HepG2 (cell line): Measurements from ENCODE around the gene MED10. TPM values are rescaled to one million over a fixed set of nuclear protein-coding genes. Genes with fewer than 3 reads are reported as not detected.

Experiments used
- ATAC-seq: fragments of 200-7000 bp; cut with Tn5 transposase; 3 replicates; pipeline ENCODE4 v1.9.1; 2020; ENCODE audit warnings: mild to moderate bottlenecking, moderate library complexity
- BruUV-seq: library from RNA; stranded (reverse); fragments of 400-500 nt; replicated peaks from 2 replicates; lab custom pipeline; 2021; lab: Mats Ljungman, UMichigan
- CTCF ChIA-PET: fragments of 300-600 bp; formaldehyde crosslinking; extraction: SDS; loops from one replicate; lab custom pipeline; 2021; ENCODE audit warnings: low total read pairs, inconsistent platforms, low intra/inter-chr PET ratio; lab: Yijun Ruan, JAX
- POLR2A ChIA-PET: fragments of 350-600 bp; sonication (Branson Sonifier 250); formaldehyde crosslinking; loops from one replicate; lab custom pipeline; 2020; ENCODE audit warnings: antibody characterized with exemption, inconsistent platforms; lab: Yijun Ruan, JAX
- DNase-seq: peaks from one replicate; pipeline ENCODE4 v3.0.0-alpha.2; 2015; ENCODE audit warnings: low spot score
- FAIRE-seq: peaks from 3 replicates; lab custom pipeline; 2011; peaks lifted over from hg19 to GRCh38; lab: Jason Lieb, UNC
- H2AFZ ChIP-seq: one replicate; pipeline ENCODE4 v1.6.1; 2011; ENCODE audit warnings: low read length, inconsistent platforms
- H3K27ac ChIP-seq: fragments of 300-600 bp; 3 replicates; pipeline ENCODE4 v1.8.0; 2011; ENCODE audit warnings: mixed run types, mild to moderate bottlenecking, mixed read lengths, low read length, inconsistent platforms; ENCODE audit not compliant: insufficient read depth; ENCODE audit errors: extremely low read length
- H3K27me3 ChIP-seq, 2 experiments: fragments of 200-600 bp in 1 of 2; 2 replicates in 1 of 2; 3 replicates in 1 of 2; pipeline versions ENCODE4 v1.6.0 to v1.8.0; 2011; ENCODE audit warnings: low read length in 2 of 2, mild to moderate bottlenecking in 2 of 2, moderate library complexity in 2 of 2, inconsistent platforms in 1 of 2; ENCODE audit not compliant: insufficient read depth in 2 of 2, control insufficient read depth in 1 of 2
- H3K36me3 ChIP-seq, 2 experiments: fragments of 200-600 bp in 1 of 2; replicated peaks in 1 of 2; 2 replicates in 1 of 2; 3 replicates in 1 of 2; pipeline versions ENCODE4 v1.5.1 to v1.8.0; 2011; ENCODE audit warnings: low read length in 2 of 2, inconsistent platforms in 1 of 2; ENCODE audit not compliant: insufficient read depth in 2 of 2, control insufficient read depth in 1 of 2
- H3K4me1 ChIP-seq: 2 replicates; pipeline ENCODE4 v1.5.1; 2012; ENCODE audit warnings: low read length, inconsistent platforms; ENCODE audit not compliant: insufficient read depth
- H3K4me2 ChIP-seq: 2 replicates; pipeline ENCODE4 v1.6.0; 2011; ENCODE audit warnings: low read depth, low read length, inconsistent platforms
- H3K4me3 ChIP-seq, 3 experiments: fragments of 200-600 bp in 1 of 3; sonication (generic), shearing (Covaris generic) in 1 of 3; replicated peaks in 1 of 3; 2 replicates each; pipeline ENCODE4 v1.5.1; 2011 to 2016; ENCODE audit warnings: low read length in 3 of 3, inconsistent platforms in 2 of 3, low read depth in 2 of 3, mild to moderate bottlenecking in 2 of 3, control low read depth in 1 of 3, mixed read lengths in 1 of 3; ENCODE audit not compliant: insufficient read depth in 1 of 3
- H3K79me2 ChIP-seq: one replicate; pipeline ENCODE4 v1.6.1; 2011; ENCODE audit warnings: low read length, inconsistent platforms; ENCODE audit not compliant: insufficient read depth
- H3K9ac ChIP-seq: 2 replicates; pipeline ENCODE4 v1.6.0; 2011; ENCODE audit warnings: mild to moderate bottlenecking, low read depth, low read length, inconsistent platforms; ENCODE audit not compliant: insufficient read depth
- H3K9me3 ChIP-seq: 2 replicates; pipeline ENCODE4 v1.5.1; 2012; ENCODE audit warnings: mild to moderate bottlenecking, low read length
- H4K20me1 ChIP-seq: 2 replicates; pipeline ENCODE4 v1.6.0; 2011; ENCODE audit warnings: inconsistent platforms, mild to moderate bottlenecking, low read length, moderate library complexity; ENCODE audit not compliant: insufficient read depth
- ARID2 ChIP-seq: sonication (generic); formaldehyde crosslinking; IDR thresholded peaks from 2 replicates; pipeline ENCODE4 v1.8.1; 2022; ENCODE audit warnings: mild to moderate bottlenecking, missing genetic modification reagents, borderline replicate concordance
- ATF7 ChIP-seq, 2 experiments: fragments of 450-650 bp in 1 of 2; sonication (generic) in 1 of 2; formaldehyde crosslinking in 1 of 2; IDR thresholded peaks; 2 replicates each; pipeline versions ENCODE4 v1.4.0 to v1.6.1; 2016 to 2020; ENCODE audit warnings: antibody characterized with exemption in 1 of 2, mild to moderate bottlenecking in 1 of 2, missing genetic modification reagents in 1 of 2
- CEBPB ChIP-seq: IDR thresholded peaks from 2 replicates; pipeline ENCODE4 v1.6.1; 2011; ENCODE audit warnings: low read depth, low read length, improper control_type of control experiment, borderline replicate concordance
- CHD4 ChIP-seq: fragments of 200-600 bp; sonication (generic); IDR thresholded peaks from 2 replicates; pipeline ENCODE4 v1.7.0; 2017; ENCODE audit warnings: mild to moderate bottlenecking, low read length, borderline replicate concordance
- ZBTB8A ChIP-seq: sonication (generic); formaldehyde crosslinking; IDR thresholded peaks from 2 replicates; pipeline ENCODE4 v1.4.0; 2020; ENCODE audit warnings: mild to moderate bottlenecking, low read depth, missing genetic modification reagents, borderline replicate concordance
- ZNF484 ChIP-seq: sonication (generic); formaldehyde crosslinking; IDR thresholded peaks from 2 replicates; pipeline ENCODE4 v1.5.1; 2020; ENCODE audit warnings: mild to moderate bottlenecking, low read depth, missing genetic modification reagents, borderline replicate concordance
- ZNF564 ChIP-seq: sonication (generic); formaldehyde crosslinking; IDR thresholded peaks from 2 replicates; pipeline ENCODE4 v1.8.1; 2023; ENCODE audit warnings: mild to moderate bottlenecking, missing genetic modification reagents
- ZNF781 ChIP-seq: sonication (generic); formaldehyde crosslinking; IDR thresholded peaks from 2 replicates; pipeline ENCODE4 v1.5.1; 2020; ENCODE audit warnings: borderline replicate concordance, mild to moderate bottlenecking, missing genetic modification reagents; ENCODE audit errors: not compliant biosample characterization
- WGBS: methylation state at CpG from one replicate; pipeline ENCODE4 v1.1.6; 2017; ENCODE audit warnings: low lambda C conversion rate; 5-methylcytosine and 5-hydroxymethylcytosine counted together
- in situ Hi-C: cut with HindIII; loops from 2 replicates; pipeline ENCODE4 v1.10.0; 2017; ENCODE audit warnings: low pct_unique_long_range_greater_than_20kb; ENCODE audit not compliant: extremely low pct_ligation_motif_present
- intact Hi-C: fragments of 100-400 bp; cut with micrococcal nuclease; formaldehyde crosslinking; loops from one replicate; pipeline ENCODE4 v1.10.0; 2022; ENCODE audit not compliant: unreplicated experiment
- polyA plus RNA-seq, 8 experiments: library from polyadenylated mRNA; depleted of rRNA in 3 of 8; stranded (reverse) in 7 of 8; unstranded in 1 of 8; fragments of >200 nt; fragmentation: Illumina TruSeq in 4 of 8; extraction: Trizol in 4 of 8; gene quantifications; 2 replicates each; pipeline versions ENCODE4 v1.2.1 to v1.2.3, GENCODE V29; 2011 to 2016; ENCODE audit warnings: low read depth in 4 of 8, missing spikeins in 1 of 8, mixed read lengths in 1 of 8; ENCODE audit not compliant: insufficient read depth in 1 of 8
- total RNA-seq, 5 experiments: library from RNA; depleted of rRNA; stranded (reverse); fragments of >200 nt; fragmentation: Illumina TruSeq; extraction: Trizol; gene quantifications; 2 replicates each; pipeline ENCODE4 v1.2.3, GENCODE V29; 2016; ENCODE audit warnings: low read depth in 1 of 5
- TF ChIP-seq, protein P1 (sequence below): IDR thresholded peaks from 2 replicates; pipeline ENCODE4 v1.6.1; 2016; ENCODE audit warnings: low read depth, borderline replicate concordance
- TF ChIP-seq, protein P2 (sequence below): sonication (generic); formaldehyde crosslinking; IDR thresholded peaks from 2 replicates; pipeline ENCODE4 v1.8.0; 2022; ENCODE audit warnings: mild to moderate bottlenecking, missing genetic modification reagents
- TF ChIP-seq, protein P3 (sequence below): sonication (generic); formaldehyde crosslinking; IDR thresholded peaks from 2 replicates; pipeline ENCODE4 v1.4.0; 2020; ENCODE audit warnings: missing genetic modification reagents
- TF ChIP-seq, protein P4 (sequence below): sonication (generic); formaldehyde crosslinking; IDR thresholded peaks from 2 replicates; pipeline ENCODE4 v1.4.0; 2020; ENCODE audit warnings: missing genetic modification reagents
- TF ChIP-seq, protein P5 (sequence below), 2 experiments: fragments of 450-650 bp in 1 of 2; sonication (generic) in 1 of 2; formaldehyde crosslinking; IDR thresholded peaks; 2 replicates each; pipeline versions ENCODE4 v1.5.0 to v1.8.0; 2020 to 2022; ENCODE audit warnings: mild to moderate bottlenecking in 1 of 2, missing genetic modification reagents in 1 of 2

The MED10 gene
- total and polyA plus RNA-seq, 2 of the 13 experiments (the other 11 are each of a cell fraction or from before 2014, with no cell fraction given), result 11.2 to 23.7 TPM

DNA sequence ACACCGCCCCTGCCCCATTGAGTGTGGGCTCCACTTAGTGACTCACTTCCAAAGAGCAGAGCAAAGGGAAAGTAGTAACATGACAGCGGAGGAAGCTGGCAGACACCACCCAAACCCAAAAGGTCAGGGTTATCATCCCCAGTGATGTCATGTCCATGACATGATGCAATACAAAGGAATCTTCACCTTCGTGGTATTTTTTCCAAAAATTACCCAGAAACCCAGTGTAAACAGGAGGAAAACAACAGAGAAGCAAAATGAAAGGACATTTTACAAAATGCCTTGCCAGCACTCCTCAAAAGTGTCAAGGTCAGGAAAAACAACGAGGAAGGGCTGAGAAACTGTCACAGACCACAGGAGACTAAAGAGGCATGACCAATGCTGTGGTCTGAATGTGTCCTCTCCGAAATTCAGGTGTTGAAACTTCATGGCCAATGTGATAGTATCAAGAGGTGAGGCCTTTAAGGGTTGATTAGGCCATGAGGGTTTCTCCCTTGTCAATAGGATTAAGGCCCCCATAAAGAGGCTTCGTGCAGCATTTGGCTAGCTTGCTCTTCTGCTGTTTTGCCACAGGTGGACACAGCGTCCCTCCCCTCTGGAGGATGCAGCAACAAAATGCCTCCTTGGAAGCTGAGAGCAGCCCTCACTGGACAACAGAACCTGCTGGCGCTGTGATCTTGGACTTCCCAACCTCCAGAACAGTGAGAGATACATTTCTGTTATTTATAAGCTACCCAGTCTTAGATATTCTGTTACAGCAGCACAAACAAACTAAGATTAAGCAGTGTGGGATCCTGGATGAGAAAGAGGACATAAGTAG is 30.5 kb upstream of the MED10 start:
- H3K4me2 ChIP-seq, result no peak overlapping the region
- in situ Hi-C loops (no loop called here), intact Hi-C loops (no loop called here)

DNA sequence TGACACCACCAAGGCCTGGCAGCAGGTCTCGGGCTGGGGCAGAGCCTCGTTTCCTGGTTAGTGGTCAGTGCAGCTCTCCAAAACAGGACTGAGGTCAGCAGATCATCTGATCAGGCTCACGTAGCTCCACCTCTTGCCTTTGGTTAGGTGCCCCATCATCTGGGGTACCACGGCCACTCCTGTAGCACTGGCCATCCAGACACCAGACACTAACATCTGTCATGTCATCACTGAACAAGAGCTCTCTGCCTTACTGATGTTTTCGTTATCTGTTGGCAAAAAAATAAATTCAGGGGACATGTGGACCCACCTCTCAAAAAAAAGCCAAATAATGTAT is 29.9 kb upstream of the MED10 start:
- TF ChIP-seq, protein P1, sequence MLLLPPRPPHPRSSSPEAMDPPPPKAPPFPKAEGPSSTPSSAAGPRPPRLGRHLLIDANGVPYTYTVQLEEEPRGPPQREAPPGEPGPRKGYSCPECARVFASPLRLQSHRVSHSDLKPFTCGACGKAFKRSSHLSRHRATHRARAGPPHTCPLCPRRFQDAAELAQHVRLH, result no peak
- TF ChIP-seq ZNF484 (CRISPR knock-in tag), result no peak
- TF ChIP-seq ZNF781 (CRISPR knock-in tag), result no peak
- TF ChIP-seq, protein P2, sequence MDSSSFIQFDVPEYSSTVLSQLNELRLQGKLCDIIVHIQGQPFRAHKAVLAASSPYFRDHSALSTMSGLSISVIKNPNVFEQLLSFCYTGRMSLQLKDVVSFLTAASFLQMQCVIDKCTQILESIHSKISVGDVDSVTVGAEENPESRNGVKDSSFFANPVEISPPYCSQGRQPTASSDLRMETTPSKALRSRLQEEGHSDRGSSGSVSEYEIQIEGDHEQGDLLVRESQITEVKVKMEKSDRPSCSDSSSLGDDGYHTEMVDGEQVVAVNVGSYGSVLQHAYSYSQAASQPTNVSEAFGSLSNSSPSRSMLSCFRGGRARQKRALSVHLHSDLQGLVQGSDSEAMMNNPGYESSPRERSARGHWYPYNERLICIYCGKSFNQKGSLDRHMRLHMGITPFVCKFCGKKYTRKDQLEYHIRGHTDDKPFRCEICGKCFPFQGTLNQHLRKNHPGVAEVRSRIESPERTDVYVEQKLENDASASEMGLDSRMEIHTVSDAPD (CRISPR knock-in tag), result no peak
- TF ChIP-seq ARID2 (CRISPR knock-in tag), result no peak
- TF ChIP-seq, protein P3, sequence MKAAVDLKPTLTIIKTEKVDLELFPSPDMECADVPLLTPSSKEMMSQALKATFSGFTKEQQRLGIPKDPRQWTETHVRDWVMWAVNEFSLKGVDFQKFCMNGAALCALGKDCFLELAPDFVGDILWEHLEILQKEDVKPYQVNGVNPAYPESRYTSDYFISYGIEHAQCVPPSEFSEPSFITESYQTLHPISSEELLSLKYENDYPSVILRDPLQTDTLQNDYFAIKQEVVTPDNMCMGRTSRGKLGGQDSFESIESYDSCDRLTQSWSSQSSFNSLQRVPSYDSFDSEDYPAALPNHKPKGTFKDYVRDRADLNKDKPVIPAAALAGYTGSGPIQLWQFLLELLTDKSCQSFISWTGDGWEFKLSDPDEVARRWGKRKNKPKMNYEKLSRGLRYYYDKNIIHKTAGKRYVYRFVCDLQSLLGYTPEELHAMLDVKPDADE (CRISPR knock-in tag), result no peak
- TF ChIP-seq, protein P4, sequence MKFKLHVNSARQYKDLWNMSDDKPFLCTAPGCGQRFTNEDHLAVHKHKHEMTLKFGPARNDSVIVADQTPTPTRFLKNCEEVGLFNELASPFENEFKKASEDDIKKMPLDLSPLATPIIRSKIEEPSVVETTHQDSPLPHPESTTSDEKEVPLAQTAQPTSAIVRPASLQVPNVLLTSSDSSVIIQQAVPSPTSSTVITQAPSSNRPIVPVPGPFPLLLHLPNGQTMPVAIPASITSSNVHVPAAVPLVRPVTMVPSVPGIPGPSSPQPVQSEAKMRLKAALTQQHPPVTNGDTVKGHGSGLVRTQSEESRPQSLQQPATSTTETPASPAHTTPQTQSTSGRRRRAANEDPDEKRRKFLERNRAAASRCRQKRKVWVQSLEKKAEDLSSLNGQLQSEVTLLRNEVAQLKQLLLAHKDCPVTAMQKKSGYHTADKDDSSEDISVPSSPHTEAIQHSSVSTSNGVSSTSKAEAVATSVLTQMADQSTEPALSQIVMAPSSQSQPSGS (CRISPR knock-in tag), result no peak
- H4K20me1 ChIP-seq, result no peaks in the 10 kb centered on the region
- no peak for ATAC-seq
- no peak overlapping the region for H3K27ac ChIP-seq
- intact Hi-C loops (no loop called here), in situ Hi-C loops (no loop called here)
- H3K79me2 ChIP-seq, result no peaks in the 10 kb centered on the region
- H2AFZ ChIP-seq, result no peak overlapping the region
- H3K4me3 ChIP-seq, result no peak overlapping the region
- WGBS, result 2% methylated on average over 5 of the region's 5 CpGs
- no peaks in the 10 kb centered on the region for H3K4me1 ChIP-seq
- no TSS peak for BruUV-seq
- DNase-seq, result no peak
- H3K9ac ChIP-seq, result no peak overlapping the region
- ChIA-PET CTCF (no interaction called here), POLR2A (no interaction called here)
- FAIRE-seq, result no peak
- no peaks in the 10 kb centered on the region for H3K9me3 ChIP-seq
- no peaks in the 10 kb centered on the region for H3K36me3 ChIP-seq
- no peak overlapping the region for H3K4me2 ChIP-seq
- H3K27me3 ChIP-seq, result peaks cover 2 to 9% of the 10 kb centered on the region in 2 experiments; a peak in 4 of 5 replicates

More for the DNA sequence above, 30.5 kb upstream of the MED10 start:
- Histone ChIP-seq H3K27ac (no peak overlapping the region), H3K36me3 (no peaks in the 10 kb centered on the region), H3K4me3 (no peak overlapping the region), H3K79me2 (no peaks in the 10 kb centered on the region), H3K9ac (no peak overlapping the region), H3K27me3 (peaks cover 0 to 4% of the 10 kb centered on the region in 2 experiments; a peak in 1 of 5 replicates), H3K4me1 (no peaks in the 10 kb centered on the region), H4K20me1 (no peaks in the 10 kb centered on the region), H2AFZ (no peak overlapping the region), H3K9me3 (no peaks in the 10 kb centered on the region)
- TF ChIP-seq ZNF564 (CRISPR knock-in tag), result peak; percentile 57; the same call in 1 of the 2 replicates
- no peak for TF ChIP-seq ZBTB8A (CRISPR knock-in tag)
- TF ChIP-seq, protein P5, sequence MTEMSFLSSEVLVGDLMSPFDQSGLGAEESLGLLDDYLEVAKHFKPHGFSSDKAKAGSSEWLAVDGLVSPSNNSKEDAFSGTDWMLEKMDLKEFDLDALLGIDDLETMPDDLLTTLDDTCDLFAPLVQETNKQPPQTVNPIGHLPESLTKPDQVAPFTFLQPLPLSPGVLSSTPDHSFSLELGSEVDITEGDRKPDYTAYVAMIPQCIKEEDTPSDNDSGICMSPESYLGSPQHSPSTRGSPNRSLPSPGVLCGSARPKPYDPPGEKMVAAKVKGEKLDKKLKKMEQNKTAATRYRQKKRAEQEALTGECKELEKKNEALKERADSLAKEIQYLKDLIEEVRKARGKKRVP (CRISPR knock-in tag; IDR thresholded peaks at IDR 0.05), result peak in 1 of 2 experiments; percentile 60; a peak in 1 of 4 replicates
- no peak for TF ChIP-seq CHD4
- TF ChIP-seq ATF7 (IDR thresholded peaks at IDR 0.05), result peak; percentile 52
- no peak for TF ChIP-seq ATF7 (CRISPR knock-in tag; IDR thresholded peaks at IDR 0.05)
- peak; percentile 56; the same call in 1 of the 2 replicates for TF ChIP-seq CEBPB
- 12% methylated on average over 8 of the region's 8 CpGs for WGBS
- no TSS peak for BruUV-seq
- DNase-seq (no peak), ATAC-seq (no peak), FAIRE-seq (no peak)
- POLR2A ChIA-PET, result no interaction called here
- CTCF ChIA-PET, result no interaction called here
